GM21423 (cell line): ENCODE measurements around the gene ZDHHC9.

Experiments
- ATAC-seq: cut with Tn5 transposase; IDR thresholded peaks from one replicate; pipeline ENCODE4 v1.9.1; 2021; ENCODE audit warnings: mild to moderate bottlenecking, moderate library complexity; ENCODE audit not compliant: unreplicated experiment

Gene ZDHHC9

GRCh38 chrX:129787336-129788055 lies 56.2 kb downstream of the ZDHHC9 start:
- no peak for ATAC-seq

DNA sequence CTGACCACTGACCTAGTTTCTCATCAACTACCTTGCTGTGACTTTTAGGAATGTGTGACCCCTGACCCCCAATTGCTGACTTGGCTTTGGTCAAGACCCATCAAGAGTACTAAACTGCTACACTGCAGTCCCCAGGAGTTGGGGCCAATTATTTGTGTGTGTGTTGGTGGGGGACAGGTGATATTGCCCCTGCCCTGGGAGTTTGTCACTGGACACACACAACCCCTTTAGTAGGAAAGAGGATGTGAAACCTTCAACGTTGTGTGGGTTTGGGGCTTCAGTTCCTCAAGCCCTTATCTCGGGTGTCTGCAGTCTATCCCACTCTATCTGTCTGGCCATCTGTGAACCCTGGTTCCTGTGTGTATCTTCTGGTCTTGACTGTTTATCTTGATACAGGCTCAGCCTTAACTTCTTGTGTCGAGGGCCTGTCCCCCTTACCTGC lies 57.5 kb downstream of the ZDHHC9 start:
- ATAC-seq = peak; percentile 78

- ATAC-seq = no peak
Measured at GRCh38 chrX:129785160-129785947, 58.3 kb downstream of the ZDHHC9 start.

GRCh38 chrX:129784371-129784770 lies 59.3 kb downstream of the ZDHHC9 start:
- no peak for ATAC-seq

- ATAC-seq = no peak
Measured at GRCh38 chrX:129783291-129783713, 60.4 kb downstream of the ZDHHC9 start.

DNA sequence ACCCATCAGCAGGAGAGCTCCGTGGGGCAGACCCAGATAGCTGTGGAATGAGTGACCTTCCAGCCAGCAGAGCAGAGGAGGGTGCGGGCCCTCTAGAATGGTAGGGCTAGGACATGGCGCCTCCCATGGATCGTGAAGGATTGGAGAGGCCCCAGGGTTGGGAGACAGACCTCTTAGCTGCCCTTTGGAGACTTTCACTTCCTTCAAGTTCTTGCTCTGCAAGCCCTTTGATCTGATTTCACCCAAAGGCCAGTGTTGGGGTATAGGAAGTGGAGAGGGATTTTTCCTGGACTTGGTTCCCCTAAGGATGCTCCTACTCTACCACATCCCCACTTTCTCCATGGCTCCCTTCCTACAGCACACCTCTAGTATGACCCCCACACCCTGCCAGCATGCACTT lies 61.0 kb downstream of the ZDHHC9 start:
- no peak for ATAC-seq

GRCh38 chrX:129781680-129782495 lies 61.8 kb downstream of the ZDHHC9 start:
- ATAC-seq = no peak

DNA sequence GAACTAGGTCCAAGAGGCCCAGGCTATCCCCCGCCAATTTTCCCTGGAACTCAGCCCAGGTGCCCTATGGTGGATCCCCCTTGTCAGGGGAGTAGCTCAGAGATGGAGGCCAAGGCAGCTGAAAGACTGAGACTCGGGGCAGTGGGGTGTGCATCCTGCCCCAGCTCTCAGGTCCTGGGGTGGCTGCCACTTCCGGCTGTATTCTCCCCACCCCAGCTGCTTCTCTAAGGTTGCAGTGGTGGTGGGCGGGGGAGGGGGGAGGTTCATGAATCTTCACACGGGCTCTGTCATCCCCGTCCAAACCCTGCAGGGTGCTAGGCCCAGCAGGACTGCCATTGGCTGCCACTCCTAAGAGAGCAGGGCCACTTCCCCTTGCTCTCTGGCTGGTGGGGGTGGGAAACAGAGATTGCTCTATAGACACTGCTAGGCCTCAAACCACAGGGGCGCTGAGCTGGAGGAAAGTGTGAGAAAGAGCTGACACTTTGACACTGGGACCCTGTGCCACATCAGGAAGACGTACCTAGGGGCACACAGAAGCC lies 62.5 kb downstream of the ZDHHC9 start:
- ATAC-seq = peak; percentile 54

DNA sequence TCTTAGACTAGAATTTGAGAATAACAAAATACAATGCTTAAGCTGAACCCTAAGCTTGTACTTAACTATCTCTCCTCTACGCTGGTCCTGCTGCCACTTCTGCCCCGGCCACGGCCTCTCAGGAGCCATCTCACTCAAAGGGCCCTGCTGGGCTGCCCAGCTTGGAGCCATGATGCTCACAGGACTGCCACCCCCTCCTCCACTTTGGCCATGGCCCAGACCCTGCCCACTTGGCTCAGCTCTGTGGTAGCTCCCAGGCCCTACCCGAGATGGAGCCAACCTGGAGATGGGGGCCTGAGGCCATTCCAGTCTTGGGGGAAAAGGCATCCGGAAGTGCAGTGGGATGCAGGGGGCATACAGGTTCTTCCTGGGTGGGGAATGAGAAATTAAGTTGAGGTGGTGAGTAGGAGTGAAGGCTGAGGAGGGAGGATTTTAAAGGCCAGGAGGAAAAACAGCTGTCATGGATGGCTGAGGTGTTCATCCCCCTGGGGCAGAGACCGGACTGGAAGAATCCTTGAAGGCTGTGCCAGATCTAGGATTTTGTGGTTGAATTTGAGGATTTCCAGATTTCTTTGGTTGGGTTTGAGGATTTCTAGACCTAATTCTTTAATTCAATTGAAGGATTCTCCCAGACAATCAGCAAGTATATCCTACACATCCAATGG lies 63.1 kb downstream of the ZDHHC9 start:
- no peak for ATAC-seq

DNA sequence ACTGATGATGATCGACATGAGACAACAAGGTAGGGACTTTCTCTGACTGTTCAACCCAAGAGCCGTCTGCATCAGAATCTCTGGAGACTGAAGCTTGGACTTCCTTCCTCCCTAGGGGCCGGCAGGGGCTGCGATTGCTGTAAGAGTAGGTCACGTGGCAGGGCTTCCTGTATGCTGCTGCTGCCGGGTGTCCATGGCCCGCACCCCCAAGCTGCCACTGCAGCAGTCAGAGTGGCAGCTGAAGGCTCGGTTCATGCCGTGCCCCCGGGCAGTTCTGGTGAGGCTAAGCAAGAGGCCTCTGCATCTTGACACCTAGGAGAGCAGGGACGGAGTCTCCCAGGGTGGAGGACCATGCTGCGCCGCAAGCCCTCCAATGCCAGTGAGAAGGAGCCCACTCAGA lies 63.9 kb downstream of the ZDHHC9 start, which contains the start of gene SASH3:
Gene SASH3 (plus strand): TSS at position 203 of the 400 bp plus-strand sequence. CDS start 149 bp downstream, at position 352.
- peak; percentile 35 for ATAC-seq

- ATAC-seq = no peak
Measured at GRCh38 chrX:129779086-129779672, 64.5 kb downstream of the ZDHHC9 start.

- peak; percentile 28 for ATAC-seq
Measured at GRCh38 chrX:129777218-129778030, 66.3 kb downstream of the ZDHHC9 start.

- ATAC-seq = no peak
Measured at GRCh38 chrX:129773649-129774458, 69.8 kb downstream of the ZDHHC9 start.

- peak; percentile 61 for ATAC-seq
Measured at GRCh38 chrX:129772796-129773431, 70.8 kb downstream of the ZDHHC9 start.

DNA sequence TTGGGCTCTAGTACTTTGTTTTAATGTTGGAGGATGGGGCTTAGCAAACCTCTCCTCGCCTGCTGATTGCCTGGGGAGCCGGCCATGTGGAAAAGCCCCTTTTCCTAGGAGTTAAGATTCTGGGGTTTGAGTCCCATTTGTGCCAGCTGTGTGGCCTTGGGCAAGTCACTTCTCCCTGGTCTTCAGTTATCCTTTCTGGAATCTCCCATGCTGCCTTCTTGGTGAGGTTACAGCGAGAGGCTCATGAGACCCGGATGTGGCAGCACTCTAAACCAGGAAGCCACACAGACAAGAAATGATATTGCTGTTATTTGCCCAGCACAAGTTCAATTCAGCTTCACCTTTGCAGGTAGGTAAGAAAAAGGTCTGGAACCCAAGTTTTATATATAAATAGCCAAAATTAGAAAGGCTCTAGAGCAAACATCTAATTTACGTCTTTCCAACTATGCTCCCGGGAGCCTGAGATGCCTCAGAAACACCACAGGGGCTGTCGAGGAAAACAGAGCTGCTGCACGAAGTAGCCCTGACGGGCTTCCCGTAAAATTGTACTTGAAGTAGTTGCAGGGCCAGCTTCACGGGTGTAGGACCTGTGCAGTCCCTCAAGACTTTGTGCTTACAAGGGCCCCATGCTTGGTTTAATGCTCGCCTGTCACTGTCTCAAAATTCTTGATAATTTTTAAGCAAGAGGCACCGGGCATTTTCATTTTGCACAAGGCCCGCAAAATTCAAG lies 72.3 kb downstream of the ZDHHC9 start:
- ATAC-seq = no peak

DNA sequence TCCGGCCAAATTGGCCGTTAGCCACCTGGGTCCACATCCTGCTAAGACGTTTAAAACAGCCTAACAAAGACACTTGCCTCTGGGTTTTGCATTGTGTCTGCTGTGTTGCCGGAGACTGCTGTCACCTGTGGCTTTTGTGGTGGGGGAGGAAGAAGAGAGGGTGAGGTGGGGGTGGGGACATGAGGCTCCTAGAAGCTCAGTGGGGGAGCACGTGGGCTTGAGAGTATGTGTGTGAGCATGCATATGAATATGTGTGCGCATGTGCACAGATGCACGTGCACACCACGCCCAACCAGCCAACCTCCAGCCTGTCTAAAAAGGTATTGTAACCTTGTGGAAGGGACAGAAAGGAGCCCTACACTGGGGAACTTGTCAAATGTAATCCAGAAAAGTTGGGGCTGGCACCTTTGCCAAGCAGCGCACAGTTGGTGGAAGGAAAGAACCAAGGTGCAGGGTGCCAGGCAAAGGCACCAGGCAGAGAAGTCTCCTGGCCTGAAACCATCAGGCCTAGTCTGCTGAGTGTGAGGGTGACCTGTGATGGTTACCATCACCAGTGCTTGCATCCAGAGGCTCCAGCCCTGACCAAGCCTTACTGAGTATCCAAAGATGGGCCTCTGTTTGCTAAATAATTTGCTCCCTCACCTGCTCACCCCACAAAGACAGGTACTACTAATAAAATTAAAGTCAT lies 74.1 kb downstream of the ZDHHC9 start:
- peak; percentile 43 for ATAC-seq
